Activated CD8-positive, alpha-beta memory T cell treated with anti-CD3 and anti-CD28 coated beads, Interleukin-2, amount 50 U/mL, for 48 hours (primary cell): ENCODE data around the gene SUFU.

Source experiments
- DNase-seq: peaks from one replicate; pipeline ENCODE4 v3.0.0-alpha.2; 2020

SUFU gene

GRCh38 chr10:102642736-102643335 is 139.1 kb downstream of the SUFU start:
- DNase-seq, result peak; percentile 70

- peak; percentile 79 for DNase-seq
These were observed 139.7 kb downstream of the SUFU start for GRCh38 chr10:102643336-102644065.

- DNase-seq, result peak; percentile 79
These were observed 140.4 kb downstream of the SUFU start, which contains the start of gene TRIM8 for GRCh38 chr10:102644066-102644645. TRIM8 (plus strand) TSS chr10:102644479; CDS start chr10:102644618, 139 bp downstream.

GRCh38 chr10:102644646-102645387 is 141.0 kb downstream of the SUFU start:
- peak; percentile 88 for DNase-seq

- no peak for DNase-seq
These were observed 141.6 kb downstream of the SUFU start for GRCh38 chr10:102645388-102645740.

- peak; percentile 89 for DNase-seq
These were observed 142.2 kb downstream of the SUFU start for GRCh38 chr10:102645741-102646609.

- no peak for DNase-seq
These were observed 143.1 kb downstream of the SUFU start for GRCh38 chr10:102646610-102647442.

- no peak for DNase-seq
These were observed 143.9 kb downstream of the SUFU start for GRCh38 chr10:102647443-102648268.

- DNase-seq, result no peak
These were observed 144.6 kb downstream of the SUFU start for GRCh38 chr10:102648269-102648888.

GRCh38 chr10:102648889-102649796 is 145.4 kb downstream of the SUFU start:
- DNase-seq, result no peak

GRCh38 chr10:102649797-102650654 is 146.3 kb downstream of the SUFU start:
- peak; percentile 53 for DNase-seq

- DNase-seq, result no peak
These were observed 147.1 kb downstream of the SUFU start for GRCh38 chr10:102650655-102651454.

GRCh38 chr10:102651455-102652169 is 147.8 kb downstream of the SUFU start:
- DNase-seq, result peak; percentile 54

- DNase-seq, result peak; percentile 58
These were observed 148.6 kb downstream of the SUFU start for GRCh38 chr10:102652170-102652916.

- no peak for DNase-seq
These were observed 149.3 kb downstream of the SUFU start for GRCh38 chr10:102653060-102653459.

GRCh38 chr10:102654566-102654965 is 150.8 kb downstream of the SUFU start:
- no peak for DNase-seq
